H9 (cell line): ENCODE data around the gene KCNIP1. TPM values are rescaled to one million over a fixed set of nuclear protein-coding genes. Genes with fewer than 3 reads are reported as not detected.

Experiments
- DNase-seq: peaks from one replicate; pipeline ENCODE4 v3.0.0-alpha.2; 2017
- H2AFZ ChIP-seq: one replicate; pipeline ENCODE4 v1.6.1; 2013; ENCODE audit warnings: mild to moderate bottlenecking, low read length, control low read depth, moderate library complexity
- H2AK5ac ChIP-seq: 2 replicates; pipeline ENCODE4 v1.6.1; 2013; ENCODE audit warnings: low read length, control low read depth, mixed read lengths; ENCODE audit not compliant: insufficient read length
- H2BK120ac ChIP-seq: one replicate; pipeline ENCODE4 v1.6.1; 2013; ENCODE audit warnings: low read depth, mild to moderate bottlenecking, low read length, control low read depth, inconsistent platforms; ENCODE audit not compliant: poor library complexity, severe bottlenecking
- H2BK12ac ChIP-seq: 2 replicates; pipeline ENCODE4 v1.6.1; 2013; ENCODE audit warnings: low read length, control low read depth, mixed read lengths, low read depth; ENCODE audit not compliant: insufficient read length
- H2BK15ac ChIP-seq: 2 replicates; pipeline ENCODE4 v1.6.1; 2013; ENCODE audit warnings: low read depth, low read length, control low read depth
- H2BK20ac ChIP-seq: one replicate; pipeline ENCODE4 v1.6.1; 2013; ENCODE audit warnings: low read depth, mild to moderate bottlenecking, low read length, control low read depth, inconsistent platforms; ENCODE audit not compliant: poor library complexity, severe bottlenecking
- H2BK5ac ChIP-seq: 2 replicates; pipeline ENCODE4 v1.6.1; 2013; ENCODE audit warnings: low read length, control low read depth, mixed read lengths; ENCODE audit not compliant: insufficient read length
- H3K14ac ChIP-seq: 2 replicates; pipeline ENCODE4 v1.6.1; 2013; ENCODE audit warnings: low read length, control low read depth; ENCODE audit not compliant: insufficient read depth
- H3K18ac ChIP-seq: 2 replicates; pipeline ENCODE4 v1.6.1; 2013; ENCODE audit warnings: low read depth, mild to moderate bottlenecking, mixed read lengths, low read length, control low read depth; ENCODE audit not compliant: insufficient read length
- H3K23ac ChIP-seq: 2 replicates; pipeline ENCODE4 v1.6.1; 2013; ENCODE audit warnings: low read length, control low read depth, mixed read lengths, low read depth; ENCODE audit not compliant: insufficient read length
- H3K23me2 ChIP-seq: 2 replicates; pipeline ENCODE4 v1.6.1; 2013; ENCODE audit warnings: low read depth, mild to moderate bottlenecking, mixed read lengths, low read length, control low read depth; ENCODE audit not compliant: insufficient read length, poor library complexity, severe bottlenecking
- H3K27ac ChIP-seq: 2 replicates; pipeline ENCODE4 v1.5.1; 2013; ENCODE audit warnings: low read length, control low read depth, mixed read lengths, low read depth; ENCODE audit not compliant: insufficient read length
- H3K27me3 ChIP-seq: 2 replicates; pipeline ENCODE4 v1.6.1; 2013; ENCODE audit warnings: low read length, control low read depth, inconsistent platforms; ENCODE audit not compliant: insufficient read depth
- H3K4ac ChIP-seq: 2 replicates; pipeline ENCODE4 v1.6.1; 2013; ENCODE audit warnings: low read depth, mild to moderate bottlenecking, control low read depth, inconsistent platforms, low read length, moderate library complexity
- H3K4me1 ChIP-seq: 2 replicates; pipeline ENCODE4 v1.6.1; 2013; ENCODE audit warnings: low read length, control low read depth, inconsistent platforms; ENCODE audit not compliant: insufficient read depth
- H3K4me2 ChIP-seq: 2 replicates; pipeline ENCODE4 v1.6.1; 2013; ENCODE audit warnings: low read length, control low read depth, mixed read lengths; ENCODE audit not compliant: insufficient read length, insufficient read depth
- H3K56ac ChIP-seq: 2 replicates; pipeline ENCODE4 v1.6.1; 2013; ENCODE audit warnings: low read depth, mild to moderate bottlenecking, mixed read lengths, low read length, control low read depth; ENCODE audit not compliant: insufficient read length
- H3K79me1 ChIP-seq: 2 replicates; pipeline ENCODE4 v1.6.1; 2013; ENCODE audit warnings: low read depth, mild to moderate bottlenecking, moderate library complexity, low read length, control low read depth, inconsistent platforms; ENCODE audit not compliant: insufficient read depth, poor library complexity, severe bottlenecking
- H3K79me2 ChIP-seq: 2 replicates; pipeline ENCODE4 v1.6.1; 2013; ENCODE audit warnings: low read length, control low read depth, inconsistent platforms; ENCODE audit not compliant: insufficient read depth
- H3K9ac ChIP-seq: 2 replicates; pipeline ENCODE4 v1.6.1; 2013; ENCODE audit warnings: low read length, control low read depth, mixed read lengths; ENCODE audit not compliant: insufficient read length; ENCODE audit errors: extremely low read depth
- H3K9me3 ChIP-seq: one replicate; pipeline ENCODE4 v1.6.1; 2013; ENCODE audit warnings: low read depth, low read length, inconsistent platforms; ENCODE audit not compliant: control insufficient read depth
- H3T11ph ChIP-seq: one replicate; pipeline ENCODE4 v1.6.1; 2013; ENCODE audit warnings: mild to moderate bottlenecking, low read length, control low read depth, inconsistent platforms
- H4K20me1 ChIP-seq: one replicate; pipeline ENCODE4 v1.6.1; 2013; ENCODE audit not compliant: control insufficient read depth, insufficient read length, insufficient read depth
- H4K5ac ChIP-seq: 2 replicates; pipeline ENCODE4 v1.6.1; 2013; ENCODE audit warnings: low read depth, mild to moderate bottlenecking, mixed read lengths, low read length, control low read depth; ENCODE audit not compliant: insufficient read length
- H4K8ac ChIP-seq: replicated peaks from 2 replicates; pipeline ENCODE4 v1.6.1; 2013; ENCODE audit warnings: low read length, control low read depth, mixed read lengths, low read depth; ENCODE audit not compliant: insufficient read length
- H4K91ac ChIP-seq: 2 replicates; pipeline ENCODE4 v1.6.1; 2013; ENCODE audit warnings: low read depth, mild to moderate bottlenecking, moderate library complexity, mixed read lengths, low read length, control low read depth; ENCODE audit not compliant: insufficient read length
- H3K27ac Mint-ChIP-seq, 3 experiments: 2 replicates in 2 of 3; 3 replicates in 1 of 3; pipeline ENCODE4 v1.8.0; 2020 to 2021; ENCODE audit warnings: mixed read lengths in 3 of 3, mild to moderate bottlenecking in 1 of 3, moderate library complexity in 1 of 3
- H3K27me3 Mint-ChIP-seq: 2 replicates; pipeline ENCODE4 v1.8.0; 2021; ENCODE audit warnings: low read depth, mild to moderate bottlenecking, moderate library complexity, mixed read lengths
- H3K36me3 Mint-ChIP-seq, 3 experiments: 2 replicates in 2 of 3; 3 replicates in 1 of 3; pipeline ENCODE4 v1.8.0; 2020 to 2021; ENCODE audit warnings: low read depth in 3 of 3, mixed read lengths in 3 of 3; ENCODE audit not compliant: insufficient read depth in 1 of 3
- H3K4me1 Mint-ChIP-seq, 2 experiments: 2 replicates each; pipeline ENCODE4 v1.8.0; 2020; ENCODE audit warnings: mixed read lengths in 2 of 2
- H3K4me3 Mint-ChIP-seq, 2 experiments: 2 replicates in 1 of 2; 3 replicates in 1 of 2; pipeline ENCODE4 v1.8.0; 2020 to 2021; ENCODE audit warnings: mild to moderate bottlenecking in 2 of 2, mixed read lengths in 2 of 2, moderate library complexity in 1 of 2
- H3K9me3 Mint-ChIP-seq, 2 experiments: 2 replicates in 1 of 2; 3 replicates in 1 of 2; pipeline ENCODE4 v1.8.0; 2020; ENCODE audit warnings: mild to moderate bottlenecking in 2 of 2, mixed read lengths in 2 of 2, moderate library complexity in 1 of 2
- WGBS: extraction: QIAGEN DNeasy Blood & Tissue Kit; methylation state at CpG from one replicate; pipeline ENCODE4 v1.1.7; 2013; ENCODE audit warnings: missing lambda C conversion rate, low lambda C conversion rate, mixed read lengths; ENCODE audit not compliant: insufficient read length; ENCODE audit errors: extremely low coverage; 5-methylcytosine and 5-hydroxymethylcytosine counted together
- total RNA-seq: library from RNA; stranded (reverse); gene quantifications from 2 replicates; pipeline ENCODE4 v1.2.1, GENCODE V29; 2021
- TF ChIP-seq, protein P1 (sequence below): fragments of 200-600 bp; sonication (generic); conservative IDR thresholded peaks from 3 replicates; pipeline ENCODE4 v1.8.0; 2021; ENCODE audit warnings: antibody characterized with exemption, mild to moderate bottlenecking

The KCNIP1 gene
- total RNA-seq, 1 experiment from 2014 or later: 0.63 TPM

DNA sequence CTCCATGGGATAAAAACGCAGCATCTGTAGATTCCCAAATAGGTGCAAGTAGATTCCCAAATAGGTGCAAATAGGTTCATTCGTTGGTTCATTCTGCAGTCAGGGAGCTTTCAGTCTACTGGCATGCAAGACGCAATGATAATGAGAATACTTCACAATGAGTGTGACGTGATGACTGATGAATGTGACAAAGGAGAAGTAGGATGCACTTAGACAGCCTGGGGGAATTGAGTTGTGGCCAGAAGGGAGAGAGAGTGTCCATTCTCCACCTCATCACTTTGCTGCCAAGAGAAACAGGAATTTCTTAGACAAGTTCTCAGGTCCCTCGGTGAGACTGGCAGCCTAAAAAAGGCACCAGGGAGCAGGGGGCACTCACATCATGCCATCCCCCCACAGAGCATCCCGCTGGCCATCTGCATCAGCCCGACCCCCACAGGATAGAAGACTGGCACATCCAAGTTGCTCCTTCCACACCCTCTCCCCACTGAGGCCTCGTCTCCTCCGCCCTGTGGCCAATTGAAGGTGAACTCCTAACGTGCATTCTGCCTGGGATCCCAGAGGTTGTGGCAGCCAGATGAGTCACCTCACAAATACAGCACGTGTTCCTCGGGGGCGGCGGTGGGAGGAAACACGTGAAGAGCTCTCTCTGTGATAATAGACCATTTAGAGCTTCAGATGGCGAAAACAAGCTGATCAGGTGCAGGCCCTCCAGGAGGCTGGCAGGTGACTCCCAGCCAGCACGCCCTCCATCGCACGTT lies 19.9 kb upstream of the KCNIP1 start:
- Histone ChIP-seq H2BK12ac (no peak overlapping the region), H3K23me2 (no peaks in the 10 kb centered on the region), H3K56ac (no peak overlapping the region), H3K4ac (no peak overlapping the region), H3K79me1 (no peaks in the 10 kb centered on the region), H4K5ac (no peak overlapping the region), H3K18ac (no peak overlapping the region), H3K4me1 (no peaks in the 10 kb centered on the region), H2BK120ac (no peak overlapping the region), H2AFZ (no peak overlapping the region), H3K9me3 (no peaks in the 10 kb centered on the region), H2BK5ac (no peak overlapping the region), H2AK5ac (no peak overlapping the region), H3K4me2 (no peak overlapping the region), H4K8ac (no peak overlapping the region), H3K79me2 (no peaks in the 10 kb centered on the region), H4K91ac (no peak overlapping the region), H3K9ac (no peak overlapping the region), H3K27me3 (no peaks in the 10 kb centered on the region), H2BK15ac (no peak overlapping the region), H3K23ac (no peak overlapping the region), H3K27ac (no peak overlapping the region), H3K14ac (no peak overlapping the region), H2BK20ac (no peak overlapping the region), H4K20me1 (no peaks in the 10 kb centered on the region), H3T11ph (no peak overlapping the region)
- WGBS: no CpG with 5 or more reads among the region's 19 CpGs
- Mint-ChIP-seq H3K27me3 (peaks cover 10% of the 10 kb centered on the region), H3K36me3 (no peaks in the 10 kb centered on the region), H3K9me3 (no peaks in the 10 kb centered on the region), H3K4me3 (no peak overlapping the region), H3K27ac (no peak overlapping the region), H3K4me1 (peaks cover 10 to 11% of the 10 kb centered on the region in 2 experiments)
- peak; percentile 34 for DNase-seq
- TF ChIP-seq, protein P1, sequence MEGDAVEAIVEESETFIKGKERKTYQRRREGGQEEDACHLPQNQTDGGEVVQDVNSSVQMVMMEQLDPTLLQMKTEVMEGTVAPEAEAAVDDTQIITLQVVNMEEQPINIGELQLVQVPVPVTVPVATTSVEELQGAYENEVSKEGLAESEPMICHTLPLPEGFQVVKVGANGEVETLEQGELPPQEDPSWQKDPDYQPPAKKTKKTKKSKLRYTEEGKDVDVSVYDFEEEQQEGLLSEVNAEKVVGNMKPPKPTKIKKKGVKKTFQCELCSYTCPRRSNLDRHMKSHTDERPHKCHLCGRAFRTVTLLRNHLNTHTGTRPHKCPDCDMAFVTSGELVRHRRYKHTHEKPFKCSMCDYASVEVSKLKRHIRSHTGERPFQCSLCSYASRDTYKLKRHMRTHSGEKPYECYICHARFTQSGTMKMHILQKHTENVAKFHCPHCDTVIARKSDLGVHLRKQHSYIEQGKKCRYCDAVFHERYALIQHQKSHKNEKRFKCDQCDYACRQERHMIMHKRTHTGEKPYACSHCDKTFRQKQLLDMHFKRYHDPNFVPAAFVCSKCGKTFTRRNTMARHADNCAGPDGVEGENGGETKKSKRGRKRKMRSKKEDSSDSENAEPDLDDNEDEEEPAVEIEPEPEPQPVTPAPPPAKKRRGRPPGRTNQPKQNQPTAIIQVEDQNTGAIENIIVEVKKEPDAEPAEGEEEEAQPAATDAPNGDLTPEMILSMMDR: no peak
